Testis (tissue), 3 donors: ENCODE measurements around the gene SPIB. TPM values are rescaled to one million over a fixed set of nuclear protein-coding genes. Genes with fewer than 3 reads are reported as not detected.

Experiments
- DNase-seq: peaks from one replicate; pipeline ENCODE4 v3.0.0-alpha.2; 2019
- H3K27ac ChIP-seq, 2 donors: fragments of 200-600 bp; sonication (generic); one replicate each; pipeline ENCODE4 v1.5.1; 2019
- H3K27me3 ChIP-seq: fragments of 200-600 bp; sonication (generic); one replicate; pipeline ENCODE4 v1.5.1; 2019
- H3K36me3 ChIP-seq: fragments of 200-600 bp; sonication (generic); one replicate; pipeline ENCODE4 v1.5.1; 2017; ENCODE audit warnings: low read depth; ENCODE audit errors: missing control alignments
- H3K4me1 ChIP-seq: fragments of 200-600 bp; sonication (generic); one replicate; pipeline ENCODE4 v1.5.1; 2019
- H3K4me3 ChIP-seq, 2 donors: fragments of 200-600 bp; sonication (generic); one replicate each; pipeline ENCODE4 v1.5.1; 2017 to 2019
- H3K9me3 ChIP-seq: fragments of 200-600 bp; sonication (generic); one replicate; pipeline ENCODE4 v1.5.1; 2017
- POLR2A ChIP-seq: fragments of 450-650 bp; IDR thresholded peaks from one replicate; pipeline ENCODE4 v1.6.1; 2017; ENCODE audit warnings: antibody characterized with exemption, mild to moderate bottlenecking, moderate library complexity
- WGBS, 2 donors: methylation state at CpG; one replicate each; pipeline ENCODE4 v1.1.5; 2018; 5-methylcytosine and 5-hydroxymethylcytosine counted together
- intact Hi-C: fragments of 100-400 bp; cut with DNase I; formaldehyde crosslinking; loops from one replicate; pipeline ENCODE4 v1.15.1; 2023; ENCODE audit warnings: low total_unique reads
- polyA plus RNA-seq: library from polyadenylated mRNA; stranded (reverse); fragments of 350-450 nt; fragmentation: Illumina TruSeq; extraction: RNeasy Lipid Tissue Mini Kit (QIAGEN cat#74804); gene quantifications from one replicate; pipeline ENCODE4 v1.2.3, GENCODE V29; 2014; ENCODE audit warnings: low read depth, low replicate concordance; ENCODE audit not compliant: insufficient read depth
- total RNA-seq, 2 donors: library from RNA; depleted of rRNA; stranded (reverse); fragments of >200 nt; gene quantifications; one replicate each; pipeline ENCODE4 v1.2.3, GENCODE V29; 2016
- TF ChIP-seq, protein P1 (sequence below), 3 experiments: fragments of 450-650 bp in 2 of 3; fragments of 200-600 bp in 1 of 3; sonication (generic) in 1 of 3; IDR thresholded peaks; one replicate each; pipeline ENCODE4 v1.5.1; 2016 to 2019; ENCODE audit warnings: antibody characterized with exemption in 3 of 3, mild to moderate bottlenecking in 2 of 3, moderate library complexity in 1 of 3

The SPIB gene
- total and polyA plus RNA-seq, 3 donors from 2014 or later, result 0.24 to 1.6 (median 1.1) TPM

DNA sequence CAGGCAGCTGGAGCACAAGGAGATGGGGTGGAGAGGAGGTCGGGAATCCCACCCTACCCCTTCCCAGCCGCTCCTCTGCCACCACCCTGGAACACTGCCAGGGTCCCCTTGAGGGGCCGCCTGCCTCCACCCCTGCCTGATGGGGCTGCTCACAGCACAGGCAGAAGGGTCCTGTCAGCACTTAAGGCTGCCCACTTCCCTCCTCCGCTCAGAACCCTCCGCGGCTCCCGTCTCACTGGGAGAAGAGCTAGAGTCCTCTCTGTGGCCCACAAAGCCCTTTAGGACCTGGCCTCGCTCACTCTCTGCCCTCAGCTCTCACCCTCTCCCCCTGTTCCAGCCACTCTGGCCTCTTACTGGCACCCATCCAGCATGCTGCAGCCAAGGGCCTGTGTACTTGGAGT lies 38.0 kb upstream of the SPIB start:
- H3K27ac ChIP-seq, result no peak overlapping the region
- DNase-seq, result no peak
- H3K4me3 ChIP-seq, result no peak overlapping the region
- no peaks in the 10 kb centered on the region for H3K36me3 ChIP-seq
- intact Hi-C loops, result no loop called here
- WGBS, 2 donors, result 66 to 76% methylated on average over 8 of the region's 8 CpGs
- TF ChIP-seq POLR2A, result no peak
- TF ChIP-seq, protein P1, sequence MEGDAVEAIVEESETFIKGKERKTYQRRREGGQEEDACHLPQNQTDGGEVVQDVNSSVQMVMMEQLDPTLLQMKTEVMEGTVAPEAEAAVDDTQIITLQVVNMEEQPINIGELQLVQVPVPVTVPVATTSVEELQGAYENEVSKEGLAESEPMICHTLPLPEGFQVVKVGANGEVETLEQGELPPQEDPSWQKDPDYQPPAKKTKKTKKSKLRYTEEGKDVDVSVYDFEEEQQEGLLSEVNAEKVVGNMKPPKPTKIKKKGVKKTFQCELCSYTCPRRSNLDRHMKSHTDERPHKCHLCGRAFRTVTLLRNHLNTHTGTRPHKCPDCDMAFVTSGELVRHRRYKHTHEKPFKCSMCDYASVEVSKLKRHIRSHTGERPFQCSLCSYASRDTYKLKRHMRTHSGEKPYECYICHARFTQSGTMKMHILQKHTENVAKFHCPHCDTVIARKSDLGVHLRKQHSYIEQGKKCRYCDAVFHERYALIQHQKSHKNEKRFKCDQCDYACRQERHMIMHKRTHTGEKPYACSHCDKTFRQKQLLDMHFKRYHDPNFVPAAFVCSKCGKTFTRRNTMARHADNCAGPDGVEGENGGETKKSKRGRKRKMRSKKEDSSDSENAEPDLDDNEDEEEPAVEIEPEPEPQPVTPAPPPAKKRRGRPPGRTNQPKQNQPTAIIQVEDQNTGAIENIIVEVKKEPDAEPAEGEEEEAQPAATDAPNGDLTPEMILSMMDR (IDR thresholded peaks at IDR 0.05), result no peak
- peaks cover 25% of the 10 kb centered on the region for H3K4me1 ChIP-seq
- H3K27me3 ChIP-seq, result no peaks in the 10 kb centered on the region
- no peaks in the 10 kb centered on the region for H3K9me3 ChIP-seq

DNA sequence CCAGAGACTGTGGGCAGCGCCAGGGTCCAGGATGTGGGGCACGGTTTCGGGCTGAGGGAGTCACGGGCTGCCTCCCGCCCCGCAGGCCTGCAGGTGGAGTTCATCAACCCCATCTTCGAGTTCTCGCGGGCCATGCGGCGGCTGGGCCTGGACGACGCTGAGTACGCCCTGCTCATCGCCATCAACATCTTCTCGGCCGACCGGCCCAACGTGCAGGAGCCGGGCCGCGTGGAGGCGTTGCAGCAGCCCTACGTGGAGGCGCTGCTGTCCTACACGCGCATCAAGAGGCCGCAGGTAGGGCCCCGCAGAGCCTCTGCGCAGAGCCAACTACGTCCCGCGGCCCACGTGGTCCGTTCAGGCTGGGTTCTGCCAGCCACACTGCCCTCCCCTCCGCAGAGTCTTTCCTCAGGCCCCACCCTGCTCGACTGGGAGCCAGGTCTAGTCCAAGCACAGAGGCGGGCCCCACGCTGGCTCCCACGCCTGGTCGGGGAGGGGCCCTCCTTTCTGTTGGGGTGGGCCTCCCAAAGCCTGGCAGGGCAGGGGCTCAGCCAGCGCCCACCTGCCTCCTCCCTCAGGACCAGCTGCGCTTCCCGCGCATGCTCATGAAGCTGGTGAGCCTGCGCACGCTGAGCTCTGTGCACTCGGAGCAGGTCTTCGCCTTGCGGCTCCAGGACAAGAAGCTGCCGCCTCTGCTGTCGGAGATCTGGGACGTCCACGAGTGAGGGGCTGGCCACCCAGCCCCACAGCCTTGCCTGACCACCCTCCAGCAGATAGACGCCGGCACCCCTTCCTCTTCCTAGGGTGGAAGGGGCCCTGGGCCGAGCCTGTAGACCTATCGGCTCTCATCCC lies 36.6 kb upstream of the SPIB start:
- no peak overlapping the region for H3K4me3 ChIP-seq

DNA sequence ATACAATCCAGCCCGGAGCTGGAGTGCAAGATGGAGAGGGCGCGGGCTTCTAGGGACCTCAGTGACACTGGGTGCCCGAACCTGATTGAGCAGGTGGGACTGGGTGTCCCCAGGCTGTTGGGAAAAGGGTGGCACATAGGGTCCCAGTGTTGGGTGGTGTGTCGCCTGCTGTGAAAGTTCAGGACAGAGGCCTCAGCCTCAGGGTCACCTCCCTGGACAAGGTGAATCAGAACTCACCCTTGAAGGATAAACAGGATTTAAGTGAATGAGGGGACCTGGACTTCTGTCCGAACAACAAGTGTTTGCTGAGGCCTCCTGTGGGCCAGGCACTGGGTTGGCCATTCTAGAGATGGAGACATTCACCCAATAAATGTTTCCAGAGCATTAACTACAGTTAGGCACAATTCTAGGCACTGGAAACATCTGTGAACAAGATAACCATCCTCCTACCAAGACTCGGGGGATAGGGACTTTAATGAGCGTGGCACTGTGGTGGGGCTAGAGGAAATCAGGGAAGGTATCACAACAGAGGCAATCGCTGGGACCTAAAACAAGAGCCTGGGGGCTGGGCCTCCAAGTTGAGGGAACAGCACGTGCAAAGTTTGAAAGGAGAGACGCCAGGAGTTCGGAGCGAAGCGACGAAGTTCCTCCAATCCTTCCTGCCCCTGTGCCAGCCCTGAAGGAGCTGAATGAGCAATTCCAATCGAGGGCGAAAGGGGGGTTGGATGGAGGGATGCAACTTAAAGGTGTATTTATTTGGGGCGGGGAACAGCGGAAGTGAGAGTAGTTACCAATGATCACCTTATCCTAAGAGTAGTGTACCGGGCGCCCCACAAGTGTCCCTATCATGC lies 35.5 kb upstream of the SPIB start:
- no peaks in the 10 kb centered on the region for H3K27me3 ChIP-seq
- H3K36me3 ChIP-seq, result no peaks in the 10 kb centered on the region
- intact Hi-C loops, result no loop called here
- whole genome bisulfite sequencing, 2 donors, result 32 to 41% methylated on average over 20 to 21 of the region's 21 CpGs
- peak overlapping the region; percentile 59 to 70 for H3K4me3 ChIP-seq
- no peaks in the 10 kb centered on the region for H3K9me3 ChIP-seq
- no peak for TF ChIP-seq POLR2A
- TF ChIP-seq, protein P1 (IDR thresholded peaks at IDR 0.05), result no peak
- H3K27ac ChIP-seq, result peak overlapping the region; percentile 78 to 84
- DNase-seq, result no peak
- peaks cover 25% of the 10 kb centered on the region for H3K4me1 ChIP-seq

More for the DNA sequence above, 36.6 kb upstream of the SPIB start:
- no peaks in the 10 kb centered on the region for H3K9me3 ChIP-seq
- H3K36me3 ChIP-seq, result no peaks in the 10 kb centered on the region
- no peak for DNase-seq
- 67 to 81% methylated on average over 38 to 51 of the region's 58 CpGs for WGBS, 2 donors
- no peaks in the 10 kb centered on the region for H3K27me3 ChIP-seq
- H3K27ac ChIP-seq, result no peak overlapping the region
- intact Hi-C loops, result no loop called here
- TF ChIP-seq, protein P1 (IDR thresholded peaks at IDR 0.05), result no peak
- TF ChIP-seq POLR2A, result no peak
- peaks cover 25% of the 10 kb centered on the region for H3K4me1 ChIP-seq

DNA sequence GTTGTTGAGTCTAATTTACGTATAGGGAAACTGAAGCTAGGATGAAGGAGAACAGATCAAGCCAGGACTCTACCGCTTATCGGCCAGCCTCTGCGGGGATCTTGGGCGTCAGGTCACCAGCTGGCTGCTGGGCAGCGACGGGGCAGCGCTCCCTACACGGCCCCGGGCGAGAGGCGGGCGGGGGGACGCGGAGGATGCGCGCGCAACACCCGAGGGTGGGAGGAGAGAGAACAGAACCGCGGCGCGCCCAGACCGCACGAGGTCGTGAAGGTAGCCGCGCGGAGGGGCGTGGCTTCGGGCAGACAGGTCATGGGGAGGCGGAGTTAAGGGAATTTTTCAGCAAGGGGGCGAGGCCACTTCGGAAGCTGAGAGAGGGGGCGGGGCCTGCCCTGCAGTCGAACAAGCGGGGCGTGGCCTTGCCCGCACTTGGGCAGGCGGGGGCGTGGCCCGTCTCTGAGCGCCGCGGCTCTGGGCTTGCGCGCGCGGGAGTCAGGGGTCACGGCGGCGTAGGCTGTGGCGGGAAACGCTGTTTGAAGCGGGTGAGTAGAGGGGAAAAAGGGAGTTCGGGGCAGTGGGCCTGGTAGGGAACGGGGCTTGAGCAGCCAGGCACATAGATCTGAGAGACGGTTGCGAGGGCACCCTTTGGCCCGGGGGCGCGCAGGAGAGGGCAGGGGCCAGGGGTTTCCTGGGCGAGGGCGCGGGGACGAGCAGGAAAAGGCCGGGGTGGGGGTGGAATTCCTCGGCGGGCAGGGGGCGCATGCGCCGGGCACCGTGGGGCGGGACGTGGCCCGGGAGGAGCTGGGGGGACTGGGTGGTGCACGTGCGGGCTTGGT lies 34.7 kb upstream of the SPIB start, which contains the start of gene POLD1:
Gene POLD1 (plus strand): TSS at position 496 of the 833 bp plus-strand sequence. CDS start 14,505 bp downstream, outside the sequence.
- Histone ChIP-seq H3K27me3 (no peaks in the 10 kb centered on the region), H3K4me1 (peaks cover 25% of the 10 kb centered on the region), H3K36me3 (no peaks in the 10 kb centered on the region), H3K9me3 (no peaks in the 10 kb centered on the region), H3K27ac (peak within 1 kb of the TSS; percentile 78 to 84), H3K4me3 (peak within 1 kb of the TSS; percentile 59 to 70)
- peak; percentile 99 for DNase-seq
- intact Hi-C loops, result no loop called here
- TF ChIP-seq, protein P1 (IDR thresholded peaks at IDR 0.05), result no peak
- no peak for TF ChIP-seq POLR2A
- WGBS, 2 donors, result 1% methylated on average over 49 to 76 of the region's 78 CpGs
